ENCODE measurements around the gene ASPDH.

DNA sequence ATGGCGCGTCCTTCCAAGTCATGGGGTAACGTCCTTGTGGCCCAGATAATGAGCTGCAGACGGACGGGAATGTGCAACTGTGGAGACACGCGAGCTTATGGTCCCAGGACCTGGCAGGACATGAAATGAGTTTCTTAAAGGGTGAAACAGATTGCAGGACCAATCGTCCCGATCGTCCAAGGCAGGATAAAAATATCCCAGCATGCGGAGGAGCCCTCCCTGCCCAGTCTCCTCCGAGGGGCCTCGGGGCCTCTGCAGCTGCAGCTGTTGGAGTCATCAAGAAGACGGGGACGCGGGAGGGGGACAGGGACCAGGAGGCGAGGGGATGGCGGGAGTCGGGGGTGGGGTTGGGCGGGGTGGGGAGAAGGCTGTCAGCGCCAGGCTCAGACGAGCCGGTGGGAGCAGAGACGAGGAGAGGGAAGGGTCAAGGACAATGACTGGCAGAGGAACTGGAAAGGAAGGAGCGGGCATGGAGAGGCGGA lies 22.7 kb downstream of the ASPDH start:
- TF ChIP-seq EP300 (IDR thresholded peaks at IDR 0.05) (no peak), JUN (IDR thresholded peaks at IDR 0.05) (no peak), SMC3 (IDR thresholded peaks at IDR 0.05) (no peak)
- TF ChIP-seq, protein P1, sequence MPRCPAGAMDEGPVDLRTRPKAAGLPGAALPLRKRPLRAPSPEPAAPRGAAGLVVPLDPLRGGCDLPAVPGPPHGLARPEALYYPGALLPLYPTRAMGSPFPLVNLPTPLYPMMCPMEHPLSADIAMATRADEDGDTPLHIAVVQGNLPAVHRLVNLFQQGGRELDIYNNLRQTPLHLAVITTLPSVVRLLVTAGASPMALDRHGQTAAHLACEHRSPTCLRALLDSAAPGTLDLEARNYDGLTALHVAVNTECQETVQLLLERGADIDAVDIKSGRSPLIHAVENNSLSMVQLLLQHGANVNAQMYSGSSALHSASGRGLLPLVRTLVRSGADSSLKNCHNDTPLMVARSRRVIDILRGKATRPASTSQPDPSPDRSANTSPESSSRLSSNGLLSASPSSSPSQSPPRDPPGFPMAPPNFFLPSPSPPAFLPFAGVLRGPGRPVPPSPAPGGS (IDR thresholded peaks at IDR 0.05), result no peak

Measured in A549 (cell line).